Nephron progenitor cell (in vitro differentiated cells): ENCODE measurements around the gene NR2C2AP.

Experiments used
- DNase-seq: peaks from one replicate; pipeline ENCODE4 v3.0.0; 2021
- H3K27ac Mint-ChIP-seq: 2 replicates; pipeline ENCODE4 v1.8.0; 2021; ENCODE audit warnings: mild to moderate bottlenecking, moderate library complexity, mixed read lengths
- H3K27me3 Mint-ChIP-seq: 2 replicates; pipeline ENCODE4 v1.8.0; 2021; ENCODE audit warnings: mild to moderate bottlenecking, low read depth, mixed read lengths; ENCODE audit not compliant: poor library complexity
- H3K36me3 Mint-ChIP-seq: 2 replicates; pipeline ENCODE4 v1.8.0; 2021; ENCODE audit warnings: low read depth, mixed read lengths
- H3K4me1 Mint-ChIP-seq: 2 replicates; pipeline ENCODE4 v1.8.0; 2021; ENCODE audit warnings: mixed read lengths
- H3K4me3 Mint-ChIP-seq: 2 replicates; pipeline ENCODE4 v1.8.0; 2021; ENCODE audit warnings: mild to moderate bottlenecking, moderate library complexity, mixed read lengths
- H3K9me3 Mint-ChIP-seq: 2 replicates; pipeline ENCODE4 v1.8.0; 2021; ENCODE audit warnings: mild to moderate bottlenecking, moderate library complexity, mixed read lengths
- TF ChIP-seq, protein P1 (sequence below): fragments of 200-600 bp; sonication (generic); IDR thresholded peaks from 2 replicates; pipeline ENCODE4 v1.5.0; 2021; ENCODE audit warnings: antibody characterized with exemption

NR2C2AP gene

DNA sequence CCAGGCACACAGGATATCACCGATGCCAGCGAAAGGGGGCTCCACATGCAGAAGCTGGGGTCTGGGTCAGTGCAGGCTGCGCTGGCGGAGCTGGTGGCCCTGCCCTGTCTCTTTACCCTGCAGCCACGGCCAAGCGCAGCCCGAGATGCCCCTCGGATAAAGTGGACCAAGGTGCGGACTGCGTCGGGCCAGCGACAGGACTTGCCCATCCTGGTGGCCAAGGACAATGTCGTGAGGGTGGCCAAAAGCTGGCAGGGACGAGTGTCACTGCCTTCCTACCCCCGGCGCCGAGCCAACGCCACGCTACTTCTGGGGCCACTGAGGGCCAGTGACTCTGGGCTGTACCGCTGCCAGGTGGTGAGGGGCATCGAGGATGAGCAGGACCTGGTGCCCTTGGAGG, 15.7 kb upstream of the NR2C2AP start:
- no peak for DNase-seq
- H3K27me3 Mint-ChIP-seq, result peaks cover 70% of the 10 kb centered on the region
- no peaks in the 10 kb centered on the region for H3K36me3 Mint-ChIP-seq

DNA sequence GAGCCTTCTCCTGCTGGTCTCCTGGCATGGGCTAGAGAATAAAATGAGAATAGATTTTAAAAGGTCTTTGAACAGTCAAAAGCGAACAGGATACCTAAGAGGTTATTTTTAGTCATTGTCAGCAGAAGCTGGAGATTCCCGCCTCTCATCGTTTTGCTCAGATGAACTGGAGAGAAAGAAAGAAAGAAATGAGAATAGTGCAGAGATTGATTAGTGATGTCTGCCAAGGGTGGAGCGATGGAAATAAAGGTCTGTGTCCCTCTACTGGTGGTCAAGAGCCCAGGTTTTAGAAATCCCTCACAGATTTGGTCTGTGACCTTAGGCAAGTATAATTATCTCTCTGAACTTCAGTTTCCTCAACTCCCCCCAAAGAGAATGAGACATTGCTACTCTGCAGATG, 13.9 kb upstream of the NR2C2AP start:
- Mint-ChIP-seq H3K27ac (no peak overlapping the region), H3K4me1 (no peaks in the 10 kb centered on the region), H3K27me3 (peaks cover 70% of the 10 kb centered on the region), H3K4me3 (no peak overlapping the region), H3K9me3 (peaks cover 7% of the 10 kb centered on the region), H3K36me3 (no peaks in the 10 kb centered on the region)
- TF ChIP-seq, protein P1, sequence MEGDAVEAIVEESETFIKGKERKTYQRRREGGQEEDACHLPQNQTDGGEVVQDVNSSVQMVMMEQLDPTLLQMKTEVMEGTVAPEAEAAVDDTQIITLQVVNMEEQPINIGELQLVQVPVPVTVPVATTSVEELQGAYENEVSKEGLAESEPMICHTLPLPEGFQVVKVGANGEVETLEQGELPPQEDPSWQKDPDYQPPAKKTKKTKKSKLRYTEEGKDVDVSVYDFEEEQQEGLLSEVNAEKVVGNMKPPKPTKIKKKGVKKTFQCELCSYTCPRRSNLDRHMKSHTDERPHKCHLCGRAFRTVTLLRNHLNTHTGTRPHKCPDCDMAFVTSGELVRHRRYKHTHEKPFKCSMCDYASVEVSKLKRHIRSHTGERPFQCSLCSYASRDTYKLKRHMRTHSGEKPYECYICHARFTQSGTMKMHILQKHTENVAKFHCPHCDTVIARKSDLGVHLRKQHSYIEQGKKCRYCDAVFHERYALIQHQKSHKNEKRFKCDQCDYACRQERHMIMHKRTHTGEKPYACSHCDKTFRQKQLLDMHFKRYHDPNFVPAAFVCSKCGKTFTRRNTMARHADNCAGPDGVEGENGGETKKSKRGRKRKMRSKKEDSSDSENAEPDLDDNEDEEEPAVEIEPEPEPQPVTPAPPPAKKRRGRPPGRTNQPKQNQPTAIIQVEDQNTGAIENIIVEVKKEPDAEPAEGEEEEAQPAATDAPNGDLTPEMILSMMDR, result no peak
- no peak for DNase-seq

More for the DNA sequence above, 15.7 kb upstream of the NR2C2AP start:
- TF ChIP-seq, protein P1, result no peak
- Mint-ChIP-seq H3K9me3 (peaks cover 9% of the 10 kb centered on the region), H3K4me3 (no peak overlapping the region), H3K4me1 (no peaks in the 10 kb centered on the region), H3K27ac (no peak overlapping the region)

DNA sequence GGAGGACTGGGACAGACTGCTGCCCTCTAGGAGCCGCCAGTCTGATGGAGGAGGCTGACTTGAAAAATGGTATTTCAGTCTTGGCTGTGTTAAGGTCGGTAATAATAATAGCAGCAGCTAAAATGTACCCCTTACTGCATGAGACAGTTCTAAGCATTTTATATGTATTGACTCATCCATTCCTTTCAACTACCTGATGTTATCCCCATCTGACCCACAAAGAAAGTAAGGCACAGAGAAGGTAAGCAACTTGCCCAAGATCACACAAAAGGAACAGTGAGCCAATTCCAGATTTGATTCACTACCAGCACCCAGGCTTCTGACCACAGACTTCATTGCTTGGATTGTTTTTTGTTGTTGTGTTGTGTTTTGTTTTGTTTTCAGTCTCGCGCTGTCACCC, 12.6 kb upstream of the NR2C2AP start:
- Mint-ChIP-seq H3K9me3 (peaks cover 7% of the 10 kb centered on the region), H3K4me1 (no peaks in the 10 kb centered on the region), H3K36me3 (no peaks in the 10 kb centered on the region), H3K4me3 (no peak overlapping the region), H3K27ac (no peak overlapping the region), H3K27me3 (peaks cover 81% of the 10 kb centered on the region)
- no peak for DNase-seq
- TF ChIP-seq, protein P1, result no peak

DNA sequence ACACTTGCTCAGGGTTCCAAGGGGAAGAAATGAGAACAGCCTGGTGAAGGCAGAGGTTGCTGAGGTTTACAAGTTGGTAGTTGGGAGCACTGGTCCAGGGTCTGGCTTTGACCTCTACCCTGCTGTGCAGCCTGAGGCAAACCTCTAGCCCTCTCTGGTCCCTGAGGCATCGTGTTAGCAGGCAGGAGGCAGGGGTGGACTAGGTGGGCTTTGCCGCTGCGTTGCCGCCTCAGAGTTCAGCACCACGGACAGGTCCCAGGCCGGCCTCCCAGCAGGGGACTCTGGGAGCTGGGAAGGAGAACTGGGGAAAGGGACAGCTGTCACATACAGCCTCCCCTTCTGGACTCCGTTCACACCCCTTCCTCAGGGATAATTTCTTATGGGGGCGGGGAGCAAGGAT, 11.7 kb upstream of the NR2C2AP start:
- no peaks in the 10 kb centered on the region for H3K36me3 Mint-ChIP-seq
- H3K27ac Mint-ChIP-seq, result no peak overlapping the region
- no peak overlapping the region for H3K4me3 Mint-ChIP-seq
- H3K9me3 Mint-ChIP-seq, result peaks cover 7% of the 10 kb centered on the region
- no peaks in the 10 kb centered on the region for H3K4me1 Mint-ChIP-seq
- H3K27me3 Mint-ChIP-seq, result peaks cover 90% of the 10 kb centered on the region
- DNase-seq, result peak; percentile 98
- TF ChIP-seq, protein P1, result no peak

DNA sequence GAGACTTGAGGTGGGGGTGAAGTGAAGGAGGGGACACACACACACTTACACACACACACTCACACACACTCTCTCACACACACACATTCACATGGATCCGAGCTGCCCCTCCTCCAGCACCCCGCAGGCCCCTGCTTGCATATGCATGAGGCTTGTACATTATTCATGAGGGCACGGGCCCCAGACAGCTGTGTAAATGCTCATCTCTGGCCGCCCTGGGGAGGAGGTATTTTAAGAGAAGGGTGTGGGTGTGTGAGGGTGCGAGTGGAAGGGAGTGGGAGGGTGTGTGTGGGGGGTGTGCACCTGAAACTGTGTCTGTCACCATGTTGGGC, 10.9 kb upstream of the NR2C2AP start:
- H3K4me1 Mint-ChIP-seq, result no peaks in the 10 kb centered on the region
- TF ChIP-seq, protein P1, result no peak
- no peaks in the 10 kb centered on the region for H3K36me3 Mint-ChIP-seq
- peaks cover 7% of the 10 kb centered on the region for H3K9me3 Mint-ChIP-seq
- peaks cover 93% of the 10 kb centered on the region for H3K27me3 Mint-ChIP-seq
- DNase-seq, result no peak
- no peak overlapping the region for H3K27ac Mint-ChIP-seq
- no peak overlapping the region for H3K4me3 Mint-ChIP-seq

DNA sequence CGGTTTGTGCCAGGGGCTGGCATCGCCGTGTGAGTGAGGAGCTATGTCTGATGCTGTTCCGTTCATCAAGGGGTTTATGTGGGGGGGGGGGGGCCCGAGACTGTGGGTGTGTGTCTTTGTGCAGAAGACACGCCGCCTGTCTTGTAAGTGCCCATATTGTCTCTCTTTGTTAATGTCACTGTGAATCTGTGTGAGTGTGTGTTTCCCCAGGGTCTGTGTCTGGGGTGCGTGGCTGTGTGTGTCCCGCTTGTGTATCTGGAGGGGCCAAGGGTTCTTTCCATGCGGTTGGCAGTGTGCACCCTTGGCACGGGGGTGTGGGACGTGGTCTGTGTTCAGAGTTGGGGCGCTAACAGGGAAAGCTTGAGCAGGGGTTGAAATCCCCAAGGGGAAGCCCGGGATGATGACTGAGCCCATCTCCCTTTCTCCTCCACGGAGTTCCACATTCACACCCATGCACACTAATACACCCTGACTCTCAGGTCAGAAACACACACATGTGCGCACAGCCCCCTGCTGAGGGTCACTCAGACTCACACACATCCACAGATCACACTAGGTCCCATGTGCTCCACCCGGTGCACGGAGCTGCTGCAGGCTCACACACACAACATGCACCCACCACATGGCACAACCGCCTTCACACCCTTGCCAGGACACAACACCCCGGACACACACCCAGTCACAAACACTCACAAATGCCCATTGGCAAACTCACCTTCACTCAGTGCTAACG, 10.4 kb upstream of the NR2C2AP start:
- no peak for DNase-seq
- H3K27ac Mint-ChIP-seq, result no peak overlapping the region
- no peak overlapping the region for H3K4me3 Mint-ChIP-seq
- peaks cover 7% of the 10 kb centered on the region for H3K9me3 Mint-ChIP-seq
- H3K36me3 Mint-ChIP-seq, result no peaks in the 10 kb centered on the region
- TF ChIP-seq, protein P1, result no peak
- H3K4me1 Mint-ChIP-seq, result no peaks in the 10 kb centered on the region
- peaks cover 93% of the 10 kb centered on the region for H3K27me3 Mint-ChIP-seq
